SHP77 (cell line): ENCODE results near the gene UVSSA.
"Not testable (repeated sequence)": the region's sequence is repeated elsewhere in the genome, so short reads cannot be mapped to it uniquely, and the experiment has no call there.

ENCODE experiments used
- DNase-seq, 2 experiments: peaks; one replicate each; lab custom pipeline; 2025; lab: John Stamatoyannopoulos, UW

The UVSSA gene

GRCh38 chr4:1364217-1364616 lies 17.2 kb downstream of the UVSSA start:
- no peak for DNase-seq

- no peak for DNase-seq
Measured at GRCh38 chr4:1364748-1365147, 17.7 kb downstream of the UVSSA start.

- no peak for DNase-seq
Measured at GRCh38 chr4:1365271-1366178, 18.5 kb downstream of the UVSSA start.

- no peak for DNase-seq
Measured at GRCh38 chr4:1366371-1367229, 19.6 kb downstream of the UVSSA start.

GRCh38 chr4:1367230-1367935 lies 20.4 kb downstream of the UVSSA start:
- DNase-seq = no peak

- no peak for DNase-seq
Measured at GRCh38 chr4:1367936-1368289, 20.9 kb downstream of the UVSSA start.

- DNase-seq = no peak
Measured at GRCh38 chr4:1368421-1369090, 21.5 kb downstream of the UVSSA start.

GRCh38 chr4:1369091-1369450 lies 22.1 kb downstream of the UVSSA start:
- DNase-seq = no peak

GRCh38 chr4:1369479-1370079 lies 22.6 kb downstream of the UVSSA start:
- DNase-seq = no peak

- DNase-seq = no peak
Measured at GRCh38 chr4:1370321-1371124, 23.5 kb downstream of the UVSSA start.

GRCh38 chr4:1371176-1372165 lies 24.5 kb downstream of the UVSSA start:
- DNase-seq = no peak

- not testable (repeated sequence) for DNase-seq
Measured at GRCh38 chr4:1372576-1372975, 25.6 kb downstream of the UVSSA start.

- DNase-seq = no peak
Measured at GRCh38 chr4:1373892-1374705, 27.1 kb downstream of the UVSSA start.

- DNase-seq = no peak
Measured at GRCh38 chr4:1374706-1375045, 27.7 kb downstream of the UVSSA start.

GRCh38 chr4:1375051-1375721 lies 28.2 kb downstream of the UVSSA start:
- DNase-seq = no peak

GRCh38 chr4:1375761-1376322 lies 28.8 kb downstream of the UVSSA start:
- DNase-seq = no peak

GRCh38 chr4:1376391-1376840 lies 29.4 kb downstream of the UVSSA start:
- no peak for DNase-seq
